ENCODE measurements around the gene SCART1. TPM values are rescaled to one million over a fixed set of nuclear protein-coding genes. Genes with fewer than 3 reads are reported as not detected.
"Not testable (repeated sequence)": the region's sequence is repeated elsewhere in the genome, so short reads cannot be mapped to it uniquely, and the experiment has no call there.

Gene SCART1
- total RNA-seq, 1 donor from 2014 or later = 0.36 TPM

DNA sequence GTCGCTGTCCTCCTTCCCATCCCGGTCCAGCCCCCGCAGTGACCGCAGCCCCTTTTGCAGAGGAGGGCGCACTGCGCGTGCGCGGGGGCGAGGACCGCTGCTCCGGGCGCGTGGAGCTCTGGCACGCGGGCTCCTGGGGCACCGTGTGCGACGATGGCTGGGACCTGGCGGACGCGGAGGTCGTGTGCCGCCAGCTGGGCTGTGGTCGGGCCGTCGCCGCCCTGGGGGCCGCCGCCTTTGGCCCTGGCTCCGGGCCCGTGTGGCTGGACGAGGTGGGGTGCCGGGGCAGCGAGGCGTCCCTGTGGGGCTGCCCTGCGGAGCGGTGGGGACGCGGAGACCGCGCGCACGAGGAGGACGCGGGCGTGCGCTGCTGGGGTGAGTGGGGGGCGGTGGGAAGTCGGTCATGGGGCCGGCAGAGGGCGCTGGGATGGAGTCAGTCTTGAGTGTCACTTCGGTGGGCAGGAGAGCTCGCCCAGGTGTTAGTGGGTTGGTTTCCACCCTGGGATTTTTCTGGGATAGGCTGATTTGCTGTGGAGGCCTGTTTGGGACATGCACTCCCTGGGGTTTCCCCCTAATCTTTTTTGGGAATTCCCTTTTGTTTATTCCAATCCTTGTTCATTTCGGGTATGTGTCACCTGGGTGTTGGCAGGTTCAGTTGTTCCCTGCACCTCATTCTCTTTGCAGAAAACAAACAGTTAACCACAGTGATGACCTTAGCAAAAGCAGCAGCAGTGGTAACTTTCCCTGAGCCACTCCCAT lies 11.6 kb downstream of the SCART1 start:
- Mint-ChIP-seq H3K36me3 (ENCODE audit: low read depth, unreplicated experiment) (no peaks in the 10 kb centered on the region), H3K27ac (ENCODE audit: unreplicated experiment) (no peak overlapping the region), H3K4me1 (ENCODE audit: unreplicated experiment) (no peaks in the 10 kb centered on the region), H3K27me3 (ENCODE audit: unreplicated experiment) (peaks cover 21% of the 10 kb centered on the region), H3K4me3 (ENCODE audit: unreplicated experiment) (no peak overlapping the region), H3K9me3 (ENCODE audit: unreplicated experiment) (peaks cover 8% of the 10 kb centered on the region)
- TF ChIP-seq CTCF (IDR thresholded peaks at IDR 0.05; ENCODE audit: unreplicated experiment) = no peak
- peak; percentile 28 for DNase-seq (ENCODE audit: low spot score)

GRCh38 chr10:133465950-133466474 lies 12.3 kb downstream of the SCART1 start:
- DNase-seq (ENCODE audit: low spot score) = no peak
- TF ChIP-seq CTCF (IDR thresholded peaks at IDR 0.05; ENCODE audit: unreplicated experiment) = no peak
- Mint-ChIP-seq H3K4me1 (ENCODE audit: unreplicated experiment) (no peaks in the 10 kb centered on the region), H3K36me3 (ENCODE audit: low read depth, unreplicated experiment) (no peaks in the 10 kb centered on the region), H3K27ac (ENCODE audit: unreplicated experiment) (no peak overlapping the region), H3K9me3 (ENCODE audit: unreplicated experiment) (peaks cover 8% of the 10 kb centered on the region), H3K27me3 (ENCODE audit: unreplicated experiment) (peaks cover 21% of the 10 kb centered on the region), H3K4me3 (ENCODE audit: unreplicated experiment) (no peak overlapping the region)

DNA sequence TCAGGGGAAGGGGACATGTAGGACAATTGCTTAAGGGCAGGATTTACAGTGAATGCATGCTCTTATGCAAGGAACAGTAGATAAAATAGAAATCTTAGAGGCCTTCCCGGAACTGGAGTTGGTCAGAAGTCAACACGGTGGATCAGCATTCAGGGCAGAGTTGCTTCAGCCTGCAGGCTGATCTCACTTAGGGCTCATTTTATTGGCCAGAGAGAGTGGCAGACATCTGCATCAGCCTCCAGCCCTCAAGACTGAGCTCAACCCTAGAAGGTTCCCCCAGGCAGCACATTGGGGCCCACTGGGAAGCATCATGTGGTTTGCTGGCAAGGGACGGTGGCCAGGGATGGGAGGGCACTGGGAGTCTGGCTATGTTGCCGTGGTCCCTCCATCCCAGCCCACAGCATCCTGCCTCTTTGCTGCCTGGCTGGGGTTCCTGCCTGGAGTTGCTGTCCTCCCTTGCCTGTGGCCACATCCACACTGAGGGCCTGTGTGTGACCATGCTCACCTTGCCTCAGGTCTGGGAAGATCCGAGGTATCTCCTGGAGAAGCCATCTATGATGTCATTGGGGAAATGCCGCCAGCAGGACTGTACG lies 13.0 kb downstream of the SCART1 start:
- H3K27me3 Mint-ChIP-seq (ENCODE audit: unreplicated experiment) = peaks cover 21% of the 10 kb centered on the region
- H3K27ac Mint-ChIP-seq (ENCODE audit: unreplicated experiment) = no peak overlapping the region
- H3K36me3 Mint-ChIP-seq (ENCODE audit: low read depth, unreplicated experiment) = no peaks in the 10 kb centered on the region
- peaks cover 8% of the 10 kb centered on the region for H3K9me3 Mint-ChIP-seq (ENCODE audit: unreplicated experiment)
- no peak for DNase-seq (ENCODE audit: low spot score)
- no peaks in the 10 kb centered on the region for H3K4me1 Mint-ChIP-seq (ENCODE audit: unreplicated experiment)
- H3K4me3 Mint-ChIP-seq (ENCODE audit: unreplicated experiment) = no peak overlapping the region
- no peak for TF ChIP-seq CTCF (IDR thresholded peaks at IDR 0.05; ENCODE audit: unreplicated experiment)

GRCh38 chr10:133467286-133467911 lies 13.7 kb downstream of the SCART1 start:
- no peak overlapping the region for H3K4me3 Mint-ChIP-seq (ENCODE audit: unreplicated experiment)
- DNase-seq (ENCODE audit: low spot score) = no peak
- no peaks in the 10 kb centered on the region for H3K4me1 Mint-ChIP-seq (ENCODE audit: unreplicated experiment)
- peaks cover 8% of the 10 kb centered on the region for H3K9me3 Mint-ChIP-seq (ENCODE audit: unreplicated experiment)
- H3K27me3 Mint-ChIP-seq (ENCODE audit: unreplicated experiment) = peaks cover 19% of the 10 kb centered on the region
- no peak for TF ChIP-seq CTCF (IDR thresholded peaks at IDR 0.05; ENCODE audit: unreplicated experiment)
- no peak overlapping the region for H3K27ac Mint-ChIP-seq (ENCODE audit: unreplicated experiment)
- no peaks in the 10 kb centered on the region for H3K36me3 Mint-ChIP-seq (ENCODE audit: low read depth, unreplicated experiment)

- Mint-ChIP-seq H3K27me3 (ENCODE audit: unreplicated experiment) (peaks cover 12% of the 10 kb centered on the region), H3K9me3 (ENCODE audit: unreplicated experiment) (peaks cover 12% of the 10 kb centered on the region)
- H3K36me3 Mint-ChIP-seq (ENCODE audit: low read depth, unreplicated experiment); H3K27ac Mint-ChIP-seq (ENCODE audit: unreplicated experiment); DNase-seq (ENCODE audit: low spot score); H3K4me1 Mint-ChIP-seq (ENCODE audit: unreplicated experiment); H3K4me3 Mint-ChIP-seq (ENCODE audit: unreplicated experiment): not testable (repeated sequence)
These were observed 15.5 kb downstream of the SCART1 start for GRCh38 chr10:133469205-133469604.
